Suprapubic skin (tissue), 4 donors: ENCODE measurements around the gene SLC6A13. TPM values are rescaled to one million over a fixed set of nuclear protein-coding genes. Genes with fewer than 3 reads are reported as not detected.

Source experiments
- DNase-seq, 2 donors: peaks; one replicate each; pipeline ENCODE4 v3.0.0-alpha.2; 2019; ENCODE audit warnings: low spot score in 2 of 2
- H3K27ac ChIP-seq: fragments of 200-600 bp; sonication (generic); one replicate; pipeline ENCODE4 v1.5.1; 2019
- H3K27me3 ChIP-seq: fragments of 200-600 bp; sonication (generic); one replicate; pipeline ENCODE4 v1.5.1; 2019
- H3K36me3 ChIP-seq: fragments of 200-600 bp; sonication (generic); one replicate; pipeline ENCODE4 v1.5.1; 2019
- H3K4me1 ChIP-seq: fragments of 200-600 bp; sonication (generic); one replicate; pipeline ENCODE4 v1.5.1; 2019
- H3K4me3 ChIP-seq: fragments of 200-600 bp; sonication (generic); one replicate; pipeline ENCODE4 v1.5.1; 2019; ENCODE audit warnings: mild to moderate bottlenecking
- H3K9me3 ChIP-seq: fragments of 200-600 bp; sonication (generic); one replicate; pipeline ENCODE4 v1.5.1; 2019
- EP300 ChIP-seq: sonication (generic); formaldehyde crosslinking; IDR thresholded peaks from one replicate; pipeline ENCODE4 v1.6.1; 2017; ENCODE audit warnings: antibody characterized with exemption
- POLR2A ChIP-seq, 2 donors: fragments of 450-650 bp; IDR thresholded peaks; one replicate each; pipeline ENCODE4 v1.6.1; 2017; ENCODE audit warnings: antibody characterized with exemption in 2 of 2, mild to moderate bottlenecking in 2 of 2, moderate library complexity in 2 of 2
- POLR2AphosphoS5 ChIP-seq, 3 donors: sonication (generic); formaldehyde crosslinking; IDR thresholded peaks; one replicate each; pipeline ENCODE4 v1.6.1; 2017; ENCODE audit warnings: antibody characterized with exemption in 3 of 3
- WGBS: methylation state at CpG from one replicate; pipeline ENCODE4 v1.1.5; 2018; 5-methylcytosine and 5-hydroxymethylcytosine counted together
- total RNA-seq, 4 donors: library from RNA; depleted of rRNA; stranded (reverse); fragments of >200 nt; gene quantifications; one replicate each; pipeline ENCODE4 v1.1.0, GENCODE V29; 2016
- TF ChIP-seq, protein P1 (sequence below), 2 donors: fragments of 200-600 bp in 1 of 2; fragments of 450-650 bp in 1 of 2; sonication (generic) in 1 of 2; IDR thresholded peaks; one replicate each; pipeline ENCODE4 v1.5.1; 2016 to 2019; ENCODE audit warnings: antibody characterized with exemption in 2 of 2, mild to moderate bottlenecking in 1 of 2, moderate library complexity in 1 of 2

SLC6A13 gene
- total RNA-seq, 4 donors from 2014 or later, result not detected

DNA sequence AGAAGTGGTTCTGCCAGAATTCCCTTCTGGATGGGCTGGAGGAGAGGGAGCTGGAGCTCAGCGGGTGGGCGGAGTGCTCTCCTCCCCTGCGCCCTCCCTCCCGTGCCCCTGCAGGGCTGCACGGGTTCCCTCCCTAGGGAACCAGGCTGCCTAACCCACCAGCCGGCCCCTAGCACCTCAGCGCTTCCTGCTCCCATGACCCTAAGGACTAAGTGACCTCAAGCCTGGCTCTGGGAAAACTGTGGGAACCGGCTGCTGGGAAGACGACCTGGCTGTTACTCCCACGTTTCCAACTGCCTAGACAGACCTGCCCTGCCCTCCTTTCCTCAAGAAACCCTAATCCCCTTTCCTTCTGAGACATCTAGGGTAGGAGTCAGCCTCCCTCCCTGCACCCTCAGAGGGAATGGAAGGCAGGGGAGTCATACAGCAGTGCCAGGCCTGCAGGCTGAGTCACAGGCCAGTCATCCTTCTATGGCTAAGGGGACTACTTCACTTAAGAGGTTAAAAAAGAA is 80.2 kb downstream of the SLC6A13 start:
- Histone ChIP-seq H3K36me3 (no peaks in the 10 kb centered on the region), H3K9me3 (no peaks in the 10 kb centered on the region), H3K27me3 (peaks cover 18% of the 10 kb centered on the region), H3K27ac (no peak overlapping the region), H3K4me3 (no peak overlapping the region), H3K4me1 (peaks cover 11% of the 10 kb centered on the region)
- no peak for DNase-seq
- 51% methylated on average over 7 of the region's 10 CpGs for WGBS
- TF ChIP-seq POLR2AphosphoS5 (IDR thresholded peaks at IDR 0.05), result no peak
- TF ChIP-seq POLR2A (IDR thresholded peaks at IDR 0.05), result no peak
- no peak for TF ChIP-seq EP300
- TF ChIP-seq, protein P1, sequence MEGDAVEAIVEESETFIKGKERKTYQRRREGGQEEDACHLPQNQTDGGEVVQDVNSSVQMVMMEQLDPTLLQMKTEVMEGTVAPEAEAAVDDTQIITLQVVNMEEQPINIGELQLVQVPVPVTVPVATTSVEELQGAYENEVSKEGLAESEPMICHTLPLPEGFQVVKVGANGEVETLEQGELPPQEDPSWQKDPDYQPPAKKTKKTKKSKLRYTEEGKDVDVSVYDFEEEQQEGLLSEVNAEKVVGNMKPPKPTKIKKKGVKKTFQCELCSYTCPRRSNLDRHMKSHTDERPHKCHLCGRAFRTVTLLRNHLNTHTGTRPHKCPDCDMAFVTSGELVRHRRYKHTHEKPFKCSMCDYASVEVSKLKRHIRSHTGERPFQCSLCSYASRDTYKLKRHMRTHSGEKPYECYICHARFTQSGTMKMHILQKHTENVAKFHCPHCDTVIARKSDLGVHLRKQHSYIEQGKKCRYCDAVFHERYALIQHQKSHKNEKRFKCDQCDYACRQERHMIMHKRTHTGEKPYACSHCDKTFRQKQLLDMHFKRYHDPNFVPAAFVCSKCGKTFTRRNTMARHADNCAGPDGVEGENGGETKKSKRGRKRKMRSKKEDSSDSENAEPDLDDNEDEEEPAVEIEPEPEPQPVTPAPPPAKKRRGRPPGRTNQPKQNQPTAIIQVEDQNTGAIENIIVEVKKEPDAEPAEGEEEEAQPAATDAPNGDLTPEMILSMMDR (IDR thresholded peaks at IDR 0.05), result no peak

DNA sequence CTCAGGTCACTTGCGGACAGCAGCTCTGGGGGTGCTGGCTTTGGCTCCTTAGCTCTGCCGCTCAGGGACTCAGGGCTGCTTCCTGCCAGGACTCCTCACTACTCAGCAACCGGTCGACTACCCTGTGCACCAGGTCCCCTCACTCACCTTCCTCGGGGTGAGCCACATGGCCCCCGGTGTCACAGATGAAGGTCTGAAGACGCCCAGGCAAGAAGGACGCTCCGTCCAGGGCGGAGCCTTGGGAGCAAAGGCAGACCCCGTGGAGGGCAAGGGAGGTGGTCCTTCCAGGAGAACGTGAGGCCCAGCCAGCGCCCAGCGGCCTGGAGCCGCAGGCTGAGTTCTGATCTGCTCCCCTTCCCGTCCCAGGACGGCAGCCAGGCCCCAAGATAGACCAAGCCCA is 80.7 kb downstream of the SLC6A13 start:
- no peak overlapping the region for H3K4me3 ChIP-seq
- TF ChIP-seq, protein P1 (IDR thresholded peaks at IDR 0.05), result no peak
- TF ChIP-seq POLR2AphosphoS5 (IDR thresholded peaks at IDR 0.05) (no peak), EP300 (no peak), POLR2A (IDR thresholded peaks at IDR 0.05) (no peak)
- no peak for DNase-seq
- H3K4me1 ChIP-seq, result peaks cover 11% of the 10 kb centered on the region
- 82% methylated on average over 9 of the region's 17 CpGs for WGBS
- peaks cover 20% of the 10 kb centered on the region for H3K27me3 ChIP-seq
- no peaks in the 10 kb centered on the region for H3K9me3 ChIP-seq
- H3K36me3 ChIP-seq, result no peaks in the 10 kb centered on the region
- no peak overlapping the region for H3K27ac ChIP-seq

DNA sequence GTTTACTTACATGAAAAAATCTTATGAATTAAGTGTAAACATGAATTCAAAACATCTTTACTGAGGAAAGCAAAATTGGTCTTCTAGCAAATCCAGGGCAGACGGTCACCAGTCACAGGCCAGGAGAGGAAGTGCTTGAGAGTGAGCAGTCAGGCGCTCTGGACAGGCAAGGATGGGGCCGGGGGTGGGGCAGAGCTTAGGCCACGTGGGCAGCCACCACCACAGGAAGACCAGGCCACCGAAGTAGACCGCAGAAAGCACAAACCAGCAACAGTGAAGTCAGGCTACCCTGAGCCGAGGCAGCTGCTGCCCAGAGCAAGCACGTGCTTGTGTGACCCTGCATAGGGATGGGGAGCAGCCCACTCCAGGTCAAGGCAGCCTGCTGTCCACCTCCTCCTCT is 82.2 kb downstream of the SLC6A13 start:
- WGBS, result 56% methylated on average over 8 of the region's 8 CpGs
- Histone ChIP-seq H3K36me3 (no peaks in the 10 kb centered on the region), H3K27me3 (peaks cover 24% of the 10 kb centered on the region), H3K4me3 (no peak overlapping the region), H3K9me3 (no peaks in the 10 kb centered on the region), H3K27ac (no peak overlapping the region), H3K4me1 (peaks cover 19% of the 10 kb centered on the region)
- TF ChIP-seq, protein P1 (IDR thresholded peaks at IDR 0.05), result no peak
- TF ChIP-seq EP300 (no peak), POLR2A (IDR thresholded peaks at IDR 0.05) (no peak), POLR2AphosphoS5 (IDR thresholded peaks at IDR 0.05) (no peak)
- no peak for DNase-seq

DNA sequence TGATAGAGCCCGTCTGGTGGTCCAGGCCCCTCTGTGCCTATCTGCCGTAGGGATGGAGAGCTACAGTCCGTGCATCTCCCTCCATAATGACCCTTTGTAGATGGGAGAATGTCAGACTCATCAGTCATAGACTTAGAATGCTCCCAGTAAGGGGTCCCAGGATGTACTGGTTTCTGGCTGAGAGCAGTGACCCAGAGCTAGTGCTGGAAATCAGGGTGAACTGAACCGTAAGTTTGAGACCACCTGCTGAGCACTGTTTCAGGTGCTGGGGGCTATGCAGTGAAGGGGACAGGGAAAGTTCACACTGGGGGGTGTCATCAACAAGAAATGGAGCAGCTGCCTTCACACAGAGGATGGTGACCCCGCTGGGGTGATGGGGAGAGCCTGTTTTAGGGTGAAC is 82.8 kb downstream of the SLC6A13 start:
- Histone ChIP-seq H3K27ac (no peak overlapping the region), H3K4me1 (peaks cover 19% of the 10 kb centered on the region), H3K27me3 (peaks cover 30% of the 10 kb centered on the region), H3K9me3 (no peaks in the 10 kb centered on the region), H3K4me3 (no peak overlapping the region), H3K36me3 (no peaks in the 10 kb centered on the region)
- TF ChIP-seq EP300 (no peak), POLR2AphosphoS5 (IDR thresholded peaks at IDR 0.05) (no peak), POLR2A (IDR thresholded peaks at IDR 0.05) (no peak)
- TF ChIP-seq, protein P1 (IDR thresholded peaks at IDR 0.05), result no peak
- WGBS, result 87% methylated on average over 2 of the region's 5 CpGs
- no peak for DNase-seq

DNA sequence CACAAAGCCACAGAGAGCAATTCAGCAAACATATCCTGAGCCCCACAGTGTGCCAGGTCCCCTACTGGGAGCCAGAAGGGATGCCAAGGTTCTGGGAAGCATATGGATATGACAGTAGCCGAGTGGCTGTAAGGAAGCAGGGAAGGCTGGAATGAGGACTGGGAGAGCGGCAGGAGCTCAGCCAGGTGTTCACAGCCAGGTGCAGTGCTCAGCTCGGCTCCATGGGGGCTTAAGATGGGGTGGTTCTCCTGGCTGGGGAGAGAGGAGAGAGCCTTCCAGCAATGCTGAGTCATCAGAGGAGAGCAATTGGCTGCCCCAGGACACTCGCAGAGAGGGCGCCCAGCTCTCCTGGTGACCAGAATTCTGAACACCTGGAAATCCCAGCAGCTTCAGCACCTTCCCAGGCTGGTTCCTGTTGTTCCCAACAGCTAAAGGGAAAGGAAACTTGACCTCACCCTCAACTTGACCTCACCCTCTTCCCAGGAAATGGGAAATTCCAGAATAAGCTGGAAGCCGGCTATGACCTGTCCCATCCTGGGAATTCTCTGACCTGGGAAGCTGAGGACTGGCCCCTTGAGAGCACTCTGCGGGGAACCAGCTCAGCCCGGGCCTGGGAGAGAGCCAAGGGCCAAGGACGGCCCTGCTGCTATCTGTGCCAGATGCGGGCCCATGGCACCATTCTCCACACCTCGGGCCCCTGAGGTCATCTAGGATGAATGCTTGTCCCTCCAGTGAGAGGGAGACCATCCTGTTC is 83.3 kb downstream of the SLC6A13 start:
- H3K27ac ChIP-seq, result no peak overlapping the region
- H3K27me3 ChIP-seq, result peaks cover 36% of the 10 kb centered on the region

More for the DNA sequence above, 83.3 kb downstream of the SLC6A13 start:
- DNase-seq, result no peak
- Histone ChIP-seq H3K36me3 (no peaks in the 10 kb centered on the region), H3K9me3 (no peaks in the 10 kb centered on the region), H3K4me3 (no peak overlapping the region), H3K4me1 (peaks cover 19% of the 10 kb centered on the region)
- TF ChIP-seq, protein P1 (IDR thresholded peaks at IDR 0.05), result no peak
- TF ChIP-seq EP300 (no peak), POLR2AphosphoS5 (IDR thresholded peaks at IDR 0.05) (no peak), POLR2A (IDR thresholded peaks at IDR 0.05) (no peak)
- 43% methylated on average over 8 of the region's 11 CpGs for WGBS
